Measurements from ENCODE around the gene TNFRSF25.

DNA sequence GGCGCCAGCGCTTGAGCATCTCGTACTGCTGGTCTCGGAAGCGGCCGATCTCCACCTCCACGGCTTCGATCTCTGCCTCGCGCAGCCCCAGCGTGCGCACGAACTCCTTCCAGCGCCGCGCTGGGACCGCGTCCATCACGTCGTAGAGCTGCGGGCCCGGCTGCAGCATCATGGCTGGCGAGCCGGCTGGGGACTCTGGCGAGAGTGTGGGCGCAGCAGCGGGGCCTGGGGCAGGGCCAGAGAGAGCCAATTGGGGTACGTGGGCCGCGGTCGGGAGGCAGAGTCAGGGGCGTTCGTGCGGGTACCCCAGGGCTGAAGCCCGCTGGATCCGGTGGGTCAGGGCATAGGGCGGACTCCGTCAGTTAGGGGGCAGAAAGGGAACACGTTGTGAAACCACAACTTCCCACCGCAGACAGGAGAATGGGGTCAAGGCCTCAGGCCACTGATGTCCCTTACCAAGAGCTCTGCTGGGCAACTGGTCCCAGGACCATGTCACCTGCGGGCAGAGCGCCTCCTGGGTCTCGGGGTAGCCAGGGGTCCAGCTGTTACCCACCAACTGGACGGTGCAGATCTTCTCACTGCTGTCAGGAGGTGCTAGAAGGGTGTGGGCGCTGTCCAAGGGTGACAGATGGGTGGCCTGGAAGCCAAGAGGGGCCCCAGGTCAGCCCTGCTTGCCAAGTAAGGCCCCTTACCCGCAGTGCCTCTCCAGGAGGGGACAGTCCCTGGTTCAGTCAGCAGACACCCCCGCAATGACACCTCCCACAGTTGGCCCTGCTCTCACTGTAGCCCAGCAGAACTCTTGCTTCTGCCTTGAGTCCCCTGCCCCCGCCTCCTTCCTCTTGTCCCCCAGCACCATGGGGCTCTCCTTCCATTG is 4.2 kb downstream of the TNFRSF25 start:
- TF ChIP-seq, protein P1, sequence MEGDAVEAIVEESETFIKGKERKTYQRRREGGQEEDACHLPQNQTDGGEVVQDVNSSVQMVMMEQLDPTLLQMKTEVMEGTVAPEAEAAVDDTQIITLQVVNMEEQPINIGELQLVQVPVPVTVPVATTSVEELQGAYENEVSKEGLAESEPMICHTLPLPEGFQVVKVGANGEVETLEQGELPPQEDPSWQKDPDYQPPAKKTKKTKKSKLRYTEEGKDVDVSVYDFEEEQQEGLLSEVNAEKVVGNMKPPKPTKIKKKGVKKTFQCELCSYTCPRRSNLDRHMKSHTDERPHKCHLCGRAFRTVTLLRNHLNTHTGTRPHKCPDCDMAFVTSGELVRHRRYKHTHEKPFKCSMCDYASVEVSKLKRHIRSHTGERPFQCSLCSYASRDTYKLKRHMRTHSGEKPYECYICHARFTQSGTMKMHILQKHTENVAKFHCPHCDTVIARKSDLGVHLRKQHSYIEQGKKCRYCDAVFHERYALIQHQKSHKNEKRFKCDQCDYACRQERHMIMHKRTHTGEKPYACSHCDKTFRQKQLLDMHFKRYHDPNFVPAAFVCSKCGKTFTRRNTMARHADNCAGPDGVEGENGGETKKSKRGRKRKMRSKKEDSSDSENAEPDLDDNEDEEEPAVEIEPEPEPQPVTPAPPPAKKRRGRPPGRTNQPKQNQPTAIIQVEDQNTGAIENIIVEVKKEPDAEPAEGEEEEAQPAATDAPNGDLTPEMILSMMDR (conservative IDR thresholded peaks at IDR 0.05 in 1 of 2, IDR thresholded peaks at IDR 0.05 in 1 of 2; ENCODE audit: low read depth in 1 of 2, low read length in 2 of 2) = no peak
- TF ChIP-seq EZH2 (IDR thresholded peaks at IDR 0.05; ENCODE audit: low read length, missing control alignments) = no peak

Measured in fibroblast of lung (primary cell).